Spleen (tissue), 7 donors: ENCODE measurements around the gene ST3GAL4.

Experiments used
- CTCF ChIP-seq, 11 experiments: fragments of 200-600 bp in 7 of 11; fragments of 450-650 bp in 4 of 11; sonication (generic) in 4 of 11; IDR thresholded peaks in 8 of 11; conservative IDR thresholded peaks in 3 of 11; 1 replicate in 7 of 11; 2 replicates in 4 of 11; pipeline versions ENCODE4 v1.4.0 to v1.8.0; 2016 to 2021; ENCODE audit warnings: antibody characterized with exemption in 11 of 11, inconsistent platforms in 4 of 11, mild to moderate bottlenecking in 1 of 11
- POLR2A ChIP-seq, 3 donors: fragments of 450-650 bp; IDR thresholded peaks; one replicate each; pipeline ENCODE4 v1.5.1; 2017; ENCODE audit warnings: antibody characterized with exemption in 3 of 3, mild to moderate bottlenecking in 1 of 3
- donor health status: DM: no; HTN: no; CAD: no; lungs with moderate emphysema.
- donor health status: DM: no; HTN: no; CAD: no.
- donor health status: DM: no; HTN: no; CAD: no.

- TF ChIP-seq CTCF (IDR thresholded peaks at IDR 0.05 in 8 of 11, conservative IDR thresholded peaks at IDR 0.05 in 3 of 11) = no peak
- no peak for TF ChIP-seq POLR2A (IDR thresholded peaks at IDR 0.05)
These were observed 100.6 kb downstream of the ST3GAL4 start for GRCh38 chr11:126456089-126456488.
